NCI-H187 (cell line): Measurements from ENCODE around the gene UBA1.
"Not testable (repeated sequence)": the region's sequence is repeated elsewhere in the genome, so short reads cannot be mapped to it uniquely, and the experiment has no call there.

Experiments
- DNase-seq, 2 experiments: peaks; one replicate each; lab custom pipeline; 2025; lab: John Stamatoyannopoulos, UW

UBA1 gene

GRCh38 chrX:47229427-47229826 lies 35.8 kb downstream of the UBA1 start:
- no peak for DNase-seq

- DNase-seq = no peak
Measured at GRCh38 chrX:47230136-47230868, 36.7 kb downstream of the UBA1 start.

GRCh38 chrX:47231167-47231566 lies 37.5 kb downstream of the UBA1 start:
- no peak for DNase-seq

GRCh38 chrX:47232197-47232802 lies 38.7 kb downstream of the UBA1 start:
- no peak for DNase-seq

- no peak for DNase-seq
Measured at GRCh38 chrX:47232803-47233332, 39.2 kb downstream of the UBA1 start, which contains the start of gene USP11. TSS of gene USP11 (plus strand) at chrX:47233009. CDS start at chrX:47233044, 35 bp downstream.

GRCh38 chrX:47233333-47234113 lies 39.9 kb downstream of the UBA1 start:
- DNase-seq = peak; percentile 36 to 71

- no peak for DNase-seq
Measured at GRCh38 chrX:47234583-47234982, 41.0 kb downstream of the UBA1 start.

GRCh38 chrX:47235691-47236103 lies 42.1 kb downstream of the UBA1 start:
- no peak for DNase-seq

- no peak for DNase-seq
Measured at GRCh38 chrX:47239199-47239598, 45.6 kb downstream of the UBA1 start.

- DNase-seq = no peak
Measured at GRCh38 chrX:47239898-47240545, 46.4 kb downstream of the UBA1 start.

- DNase-seq = no peak
Measured at GRCh38 chrX:47240619-47241018, 47.0 kb downstream of the UBA1 start.

GRCh38 chrX:47241201-47242011 lies 47.8 kb downstream of the UBA1 start:
- no peak for DNase-seq

GRCh38 chrX:47242321-47242720 lies 48.7 kb downstream of the UBA1 start:
- no peak for DNase-seq

GRCh38 chrX:47243351-47243750 lies 49.7 kb downstream of the UBA1 start:
- DNase-seq = no peak

GRCh38 chrX:47244676-47245075 lies 51.0 kb downstream of the UBA1 start:
- DNase-seq = no peak

- DNase-seq = no peak
Measured at GRCh38 chrX:47245156-47245555, 51.5 kb downstream of the UBA1 start.

- DNase-seq = no peak
Measured at GRCh38 chrX:47247206-47247998, 53.8 kb downstream of the UBA1 start.

GRCh38 chrX:47247999-47248320 lies 54.3 kb downstream of the UBA1 start:
- no peak for DNase-seq

- no peak for DNase-seq
Measured at GRCh38 chrX:47248576-47248975, 54.9 kb downstream of the UBA1 start.

GRCh38 chrX:47250017-47250347 lies 56.4 kb downstream of the UBA1 start:
- no peak for DNase-seq

GRCh38 chrX:47257620-47258019 lies 64.0 kb downstream of the UBA1 start:
- not testable (repeated sequence) for DNase-seq
